Measurements from ENCODE around the gene EYS.
A peak's percentile ranks its signal among the peaks of the same experiment; 100 is the strongest.

The EYS gene

DNA sequence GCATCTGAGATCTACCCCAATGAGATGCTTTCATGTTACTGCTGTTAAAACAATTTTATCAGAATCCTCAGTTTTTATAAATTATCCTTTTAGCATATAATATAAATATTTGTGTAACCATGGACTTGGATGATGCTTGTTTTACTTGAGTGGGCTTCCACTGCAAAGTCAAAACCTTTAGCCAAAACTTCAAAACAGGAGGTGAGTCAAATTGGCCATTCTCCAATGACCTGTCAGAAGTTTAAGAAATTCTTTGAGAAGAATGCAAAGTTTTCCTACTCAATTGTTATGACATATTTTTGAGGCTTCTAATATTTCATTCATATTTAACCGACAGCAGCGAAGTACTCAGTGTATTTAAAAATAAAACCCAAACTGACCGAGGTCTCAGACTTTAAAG, 507.9 kb downstream of the EYS start:
- DNase-seq: no peak

DNA sequence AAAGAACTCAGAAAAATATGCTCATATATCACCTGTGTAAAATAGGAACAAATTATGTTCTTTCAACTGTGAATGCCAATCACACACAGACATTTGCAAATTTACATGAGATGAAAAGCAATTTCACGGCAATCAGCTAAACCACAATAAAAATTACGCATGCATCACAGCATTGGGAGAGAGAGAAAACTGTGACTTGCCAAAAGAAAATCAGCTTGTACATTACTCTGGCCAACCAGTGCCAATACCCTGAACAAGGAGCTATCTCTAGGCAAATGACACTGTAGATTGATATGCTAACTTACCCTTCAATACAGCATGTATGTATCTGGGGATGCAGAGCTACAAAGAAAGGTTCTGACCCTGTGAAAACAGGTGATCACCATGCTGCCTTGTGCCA, 515.6 kb downstream of the EYS start:
- peak; percentile 76 for DNase-seq

DNA sequence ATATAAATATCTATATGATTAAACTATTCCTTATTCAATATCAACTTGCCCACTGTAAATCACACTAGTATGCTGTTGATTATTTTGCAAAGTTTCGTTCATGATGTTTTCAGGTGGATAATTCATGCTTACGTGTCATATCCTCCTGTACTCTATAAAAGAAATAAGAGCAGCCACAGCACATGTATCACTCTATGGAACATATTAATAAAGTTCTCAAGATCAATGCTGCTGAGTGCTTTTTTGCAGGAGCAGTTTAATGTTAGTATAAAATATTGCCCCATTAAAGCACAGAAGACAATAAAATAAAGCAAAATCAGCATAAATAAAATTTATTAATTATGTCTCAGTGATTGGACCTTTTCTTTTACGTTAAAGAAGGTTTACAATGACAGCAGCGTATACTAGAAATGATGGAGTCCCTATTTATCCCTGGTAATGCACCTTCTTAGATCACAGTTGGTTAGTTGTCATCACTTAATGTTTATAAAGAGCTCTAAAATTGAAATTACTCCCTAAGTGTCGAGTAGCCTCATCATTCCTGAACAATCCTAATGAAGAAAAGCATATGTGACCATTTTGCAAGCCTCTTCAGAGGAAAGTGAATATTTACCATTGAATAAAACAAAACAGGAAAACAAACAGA, 517.7 kb downstream of the EYS start:
- no peak for DNase-seq

DNA sequence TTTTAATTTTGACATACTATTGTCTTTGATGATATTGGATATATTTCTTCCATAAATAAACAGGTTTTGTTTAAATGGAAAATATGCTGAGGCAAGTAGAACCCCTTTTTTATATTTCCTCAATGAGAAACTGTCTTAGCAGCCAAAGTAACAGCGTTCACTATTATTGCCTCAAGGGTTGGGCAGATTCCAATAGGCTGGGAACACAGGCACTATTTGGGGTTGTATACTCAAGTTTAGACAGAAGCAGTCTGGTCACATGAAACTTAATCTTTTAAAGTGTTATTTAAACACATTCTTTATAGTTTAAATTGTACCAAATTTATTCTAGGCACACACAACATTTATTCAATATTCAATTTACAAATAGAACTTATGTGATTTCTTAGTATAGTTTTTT, 520.2 kb downstream of the EYS start:
- DNase-seq: no peak

DNA sequence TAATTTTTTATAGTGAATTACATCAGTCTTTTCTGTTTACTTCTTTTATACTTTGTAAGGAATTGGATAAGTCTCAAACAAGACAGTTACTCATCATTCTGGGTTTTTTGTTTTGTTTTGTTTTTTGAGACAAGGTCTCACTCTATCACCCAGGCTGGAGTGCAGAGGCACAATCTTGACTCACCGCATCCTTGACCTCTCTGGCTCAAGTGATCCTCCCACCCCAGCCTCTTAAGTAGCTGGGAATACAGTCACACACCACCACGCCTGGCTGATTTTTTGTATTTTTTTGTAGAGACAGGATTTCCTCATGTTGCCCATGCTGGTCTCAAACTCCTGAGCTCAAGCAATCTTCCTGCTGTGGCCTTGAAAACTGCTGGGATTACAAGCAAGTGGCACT, 524.3 kb downstream of the EYS start:
- no peak for DNase-seq

DNA sequence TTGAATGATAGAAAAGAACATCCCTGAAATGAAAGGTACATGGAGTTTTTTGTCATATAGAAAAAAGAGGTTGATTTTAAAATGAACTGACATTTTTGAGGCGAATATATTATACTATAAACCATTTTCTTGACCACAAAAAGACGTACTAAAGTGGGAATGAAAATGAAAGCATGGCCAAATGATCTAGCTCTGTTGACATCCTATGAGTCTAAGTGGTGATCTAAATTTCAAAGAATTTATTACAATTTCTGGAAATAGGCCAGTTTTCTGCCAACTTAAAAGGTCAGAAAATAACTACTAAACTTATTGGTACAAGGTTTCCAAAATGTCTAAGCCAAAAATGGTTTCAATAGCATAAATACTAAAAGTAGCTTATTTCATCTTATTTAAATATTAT, 536.8 kb downstream of the EYS start:
- no peak for DNase-seq

DNA sequence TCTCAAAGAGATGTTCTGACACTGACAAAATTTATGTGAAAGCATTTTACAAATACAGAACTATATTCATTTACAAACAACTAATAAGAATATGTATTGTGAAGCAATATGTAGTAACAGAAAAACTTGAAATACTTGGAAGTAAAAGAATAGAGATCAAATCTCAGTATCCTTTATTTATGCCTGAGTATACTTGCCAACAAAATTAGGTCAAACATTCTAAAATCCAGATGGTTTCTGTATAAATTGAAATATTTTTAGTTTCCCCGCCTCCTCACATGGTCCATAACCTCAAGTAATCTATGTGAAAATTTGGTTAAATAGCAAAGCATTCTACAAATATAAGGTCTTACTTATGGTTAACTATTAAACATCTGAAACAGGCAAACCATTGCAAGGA, 545.4 kb downstream of the EYS start:
- no peak for DNase-seq

DNA sequence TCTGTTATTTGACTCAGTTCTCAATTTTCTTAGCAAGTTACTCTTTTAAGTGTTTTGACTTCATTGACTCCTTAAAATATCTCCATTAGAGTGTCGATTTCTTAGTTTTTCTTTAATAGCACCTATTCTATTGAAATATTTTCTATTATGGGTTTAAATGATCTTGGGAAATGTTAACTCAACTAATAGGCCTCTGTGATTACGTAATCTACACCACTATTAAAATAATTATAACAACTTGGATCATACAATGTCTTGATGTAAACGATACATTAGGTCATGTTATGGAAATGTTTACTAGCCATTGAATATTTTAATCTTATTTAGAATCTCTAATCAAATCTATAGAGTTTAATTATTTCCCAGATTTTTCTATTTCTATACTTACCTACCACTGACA, 550.0 kb downstream of the EYS start:
- DNase-seq: no peak

DNA sequence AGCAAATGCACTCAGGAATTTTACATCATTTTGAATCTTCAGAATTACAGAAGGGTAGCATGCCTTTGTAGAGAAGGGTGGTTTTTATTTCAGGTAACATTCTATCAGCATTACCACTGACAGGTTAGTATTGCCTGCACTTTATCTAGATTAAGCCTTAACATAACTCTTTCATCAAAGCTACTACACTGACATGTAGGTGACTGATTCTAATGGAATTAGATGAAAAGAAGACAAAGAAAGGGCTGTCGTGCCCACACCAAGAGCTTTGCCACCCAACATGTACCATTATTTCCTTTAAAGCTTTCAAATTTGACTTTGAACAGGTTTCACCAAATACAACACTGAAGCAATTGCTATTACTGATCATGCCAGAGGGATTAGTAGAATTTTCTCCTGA, 551.9 kb downstream of the EYS start:
- DNase-seq: no peak

DNA sequence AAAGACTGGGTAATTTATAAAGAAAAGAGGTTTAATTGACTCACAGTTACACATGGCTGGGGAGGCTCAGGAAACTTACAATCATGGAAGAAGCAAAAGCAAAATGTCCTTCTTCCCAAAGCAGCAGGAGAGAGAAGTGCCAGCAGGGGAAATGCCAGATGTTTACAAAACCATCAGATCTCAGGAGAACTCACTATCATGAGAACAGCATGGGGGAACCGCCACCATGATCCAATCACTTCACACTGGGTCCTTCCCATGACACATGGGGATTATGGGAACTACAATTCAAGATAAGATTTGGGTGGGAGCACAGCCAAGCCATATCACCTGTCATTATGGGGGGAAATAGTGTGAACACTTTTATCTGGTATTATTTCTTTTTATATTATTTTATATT, 557.2 kb downstream of the EYS start:
- DNase-seq: no peak

DNA sequence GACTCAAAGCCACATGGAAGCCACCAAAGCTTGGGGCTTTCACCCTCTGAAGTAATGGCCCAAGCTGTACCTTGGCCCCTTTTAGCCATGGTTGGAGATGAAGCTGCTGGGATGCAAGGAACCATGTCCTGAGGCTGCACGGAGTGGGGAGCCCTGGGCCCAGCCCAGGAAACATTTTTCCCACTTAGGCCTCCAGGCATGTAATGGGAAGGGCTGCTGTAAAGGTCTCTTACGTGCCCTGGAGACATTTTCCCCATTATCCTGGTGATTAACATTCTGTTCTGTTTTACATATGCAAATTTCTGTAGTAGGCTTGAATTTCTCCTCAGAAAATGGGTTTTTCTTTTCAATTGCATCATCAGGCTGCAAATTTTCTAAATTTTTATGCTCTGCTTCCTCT, 558.2 kb downstream of the EYS start:
- no peak for DNase-seq

DNA sequence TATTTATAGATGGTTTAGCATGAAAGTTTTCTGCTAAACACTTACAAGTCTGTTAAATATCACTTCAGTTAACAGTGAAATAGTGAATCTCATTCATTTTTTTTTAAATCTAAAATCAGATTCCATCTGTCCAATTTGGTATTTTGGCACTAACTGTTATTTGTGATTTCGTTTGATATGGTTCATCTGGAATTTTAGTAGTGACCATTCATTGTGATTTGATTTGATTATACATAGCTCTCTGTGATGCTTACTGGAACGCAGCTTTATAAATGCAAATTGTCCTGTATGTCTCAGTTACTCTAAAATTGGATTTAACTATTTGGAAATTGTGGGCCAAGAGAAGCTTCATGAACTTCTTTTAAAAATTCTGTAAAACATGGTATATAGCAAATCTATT, 571.5 kb downstream of the EYS start:
- no peak for DNase-seq

DNA sequence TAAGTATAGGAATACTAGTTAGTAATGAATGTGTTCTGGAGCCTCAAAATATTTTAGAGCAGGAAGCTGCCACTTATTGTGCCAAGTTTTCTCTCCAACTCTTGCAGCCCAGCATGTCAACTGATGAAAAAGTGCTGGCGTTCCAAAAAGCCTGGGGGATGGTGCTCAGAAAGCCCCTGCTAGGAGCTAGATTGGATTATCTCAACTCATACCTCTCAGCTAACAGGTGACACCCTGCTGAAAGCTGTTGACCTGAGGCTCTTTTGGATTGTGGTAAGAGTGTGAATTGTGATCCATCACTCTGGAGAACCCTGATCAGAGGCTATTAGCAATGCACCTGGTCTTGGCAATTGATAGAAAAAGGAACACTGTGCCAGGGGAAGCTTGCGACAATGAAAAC, 580.4 kb downstream of the EYS start:
- no peak for DNase-seq

DNA sequence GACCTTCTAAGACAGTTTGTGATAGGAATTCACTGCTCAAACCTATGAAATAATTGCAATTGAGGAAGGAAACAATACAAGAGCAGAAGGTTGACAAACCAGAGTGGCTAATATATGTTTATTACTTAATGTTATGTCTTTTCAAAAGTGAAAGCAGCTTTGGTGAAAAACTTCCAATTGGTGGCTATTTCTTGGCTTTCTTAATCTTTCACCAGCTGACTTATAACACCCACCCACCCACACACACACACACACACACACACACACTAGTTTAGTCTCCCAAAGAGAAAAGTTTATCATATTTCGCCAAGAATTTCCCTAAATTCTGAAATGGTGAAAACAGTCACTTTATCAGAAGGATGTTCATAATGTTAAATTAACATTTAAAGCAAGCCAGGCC, 583.5 kb downstream of the EYS start:
- no peak for DNase-seq

DNA sequence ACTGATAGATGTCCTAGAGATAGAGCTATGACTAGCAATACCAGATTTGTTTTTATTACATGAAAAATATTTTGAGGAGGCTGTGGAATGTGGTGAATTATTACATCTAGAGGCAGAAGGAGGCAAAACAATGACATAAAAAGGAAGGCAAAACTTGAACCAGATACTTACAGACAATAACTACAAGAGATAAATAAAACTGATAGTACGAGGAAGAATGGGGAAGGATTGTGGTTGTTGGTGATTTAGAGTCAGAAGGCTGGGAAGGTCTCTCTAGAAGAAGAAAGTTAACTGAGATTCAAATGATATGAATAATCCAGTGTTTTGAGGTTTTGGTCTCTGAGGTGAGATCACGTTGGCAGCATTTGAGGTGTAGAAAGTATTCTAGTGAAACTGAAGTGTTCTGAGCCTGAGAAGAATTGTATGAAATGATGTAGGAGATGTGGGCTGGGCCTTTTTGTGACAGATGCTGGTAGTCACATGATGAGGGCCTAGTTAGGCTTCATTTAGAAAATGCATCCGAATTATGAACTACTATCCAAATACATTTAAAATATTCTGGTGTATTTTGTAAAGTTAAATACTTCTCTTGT, 589.1 kb downstream of the EYS start:
- DNase-seq: no peak

DNA sequence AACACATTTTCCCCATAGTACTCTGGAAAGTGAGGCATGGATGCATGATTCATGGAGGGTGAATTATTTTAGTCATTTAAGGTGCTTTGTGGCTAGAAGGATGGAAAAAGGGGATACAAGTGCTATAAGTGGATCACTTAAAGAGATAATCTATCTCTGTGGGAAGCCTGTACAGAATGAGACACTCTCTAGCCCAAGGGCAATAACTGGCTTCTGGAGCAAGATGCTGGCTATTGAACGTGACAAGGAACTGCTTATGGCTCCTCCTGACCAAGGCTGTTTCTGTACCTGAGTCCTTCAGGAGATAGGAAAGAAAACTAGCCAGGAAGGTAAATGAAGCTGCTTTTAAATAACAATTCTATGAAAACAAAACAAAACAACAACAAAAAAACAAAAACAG, 590.7 kb downstream of the EYS start:
- no peak for DNase-seq

DNA sequence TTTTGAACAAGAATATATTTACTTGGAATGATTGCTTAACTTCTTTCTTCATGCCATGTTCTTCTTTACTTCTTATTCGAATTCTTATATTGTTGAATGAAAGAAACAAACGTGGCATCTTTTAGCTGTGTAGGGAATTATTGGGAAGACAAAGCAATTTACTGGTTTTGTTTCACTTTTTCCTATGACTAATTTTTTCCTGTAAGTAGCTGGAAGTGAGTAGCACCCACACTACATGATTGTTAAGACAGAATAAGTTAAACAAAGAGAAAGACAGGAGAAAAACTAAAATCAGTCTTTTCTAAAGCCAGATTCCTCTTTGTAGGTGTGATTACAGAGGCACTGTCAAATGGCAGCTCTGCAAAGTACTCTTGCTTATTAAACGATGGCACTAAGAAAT, 593.4 kb downstream of the EYS start:
- no peak for DNase-seq

DNA sequence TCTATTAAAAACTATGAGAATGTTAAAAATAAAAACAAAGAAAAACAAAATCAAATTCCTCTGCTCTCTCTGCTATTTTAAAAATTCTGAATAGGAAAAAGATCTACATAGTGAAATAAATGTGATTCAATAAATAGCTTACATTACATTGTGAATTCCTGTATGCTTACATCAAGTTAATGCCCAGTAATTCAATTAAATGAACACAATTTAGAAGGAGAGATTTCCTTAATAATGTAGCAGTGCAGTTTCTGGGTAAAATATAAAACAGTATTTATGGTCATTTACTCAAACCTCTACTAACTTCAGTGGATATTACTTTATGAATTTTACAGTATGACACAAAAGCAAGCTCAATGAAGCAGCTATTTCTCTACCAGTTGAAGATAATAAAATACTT, 594.6 kb downstream of the EYS start:
- DNase-seq: no peak

DNA sequence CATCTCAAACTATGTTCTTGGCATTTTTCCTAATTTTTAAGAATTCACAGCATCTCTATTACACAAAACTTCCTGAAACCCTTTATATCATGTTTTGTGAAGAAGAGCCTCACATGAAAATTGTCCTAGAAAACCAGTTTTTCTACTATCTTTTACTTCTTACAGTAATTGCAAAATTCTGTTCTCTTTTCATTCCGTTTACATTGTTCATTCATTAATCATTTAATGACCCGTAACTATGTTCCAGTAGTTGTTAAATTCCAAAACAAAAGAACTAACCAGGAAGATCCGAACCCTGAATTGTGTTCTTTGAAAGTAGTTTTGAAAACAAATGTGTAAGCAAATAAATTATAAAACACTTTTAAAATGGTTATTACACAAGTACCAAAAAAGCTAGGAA, 597.0 kb downstream of the EYS start:
- no peak for DNase-seq

DNA sequence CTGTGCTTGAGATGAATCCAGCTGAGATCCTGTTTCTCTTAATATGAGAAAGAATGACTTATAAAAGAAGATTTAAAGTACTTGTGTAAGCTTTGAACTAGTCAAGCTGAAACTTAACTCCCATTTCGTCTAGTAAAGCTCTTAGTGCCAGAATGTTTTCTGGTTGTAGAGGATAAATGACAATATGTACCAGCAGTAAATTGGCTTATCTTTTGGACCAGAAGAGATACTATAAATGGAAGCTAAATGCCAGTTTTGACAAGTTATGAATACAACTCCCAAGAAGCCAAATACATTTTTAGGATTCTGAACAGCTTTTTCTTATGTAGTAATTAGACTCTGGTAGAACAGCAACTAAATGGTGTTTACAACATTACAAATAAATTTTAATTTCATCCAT, 608.7 kb downstream of the EYS start:
- DNase-seq: no peak

DNA sequence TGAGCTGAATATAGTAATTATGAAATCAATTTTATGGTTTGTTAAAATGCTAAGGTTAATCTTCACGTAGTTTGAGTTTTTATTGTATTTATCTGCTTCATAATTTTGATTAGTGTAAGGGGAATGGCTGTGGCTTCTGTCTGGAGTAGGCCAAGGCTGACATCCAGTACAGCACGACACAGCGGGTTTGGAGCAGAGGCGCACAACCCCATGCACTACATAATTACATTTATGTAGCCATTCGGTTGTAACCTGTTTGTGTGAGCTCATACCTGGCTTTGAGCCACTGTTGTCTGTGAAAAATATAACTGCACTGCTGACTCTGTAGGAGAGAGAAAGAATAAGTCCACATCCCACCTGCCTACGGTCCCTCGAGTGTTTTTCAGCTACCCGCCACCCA, 615.5 kb downstream of the EYS start:
- no peak for DNase-seq

DNA sequence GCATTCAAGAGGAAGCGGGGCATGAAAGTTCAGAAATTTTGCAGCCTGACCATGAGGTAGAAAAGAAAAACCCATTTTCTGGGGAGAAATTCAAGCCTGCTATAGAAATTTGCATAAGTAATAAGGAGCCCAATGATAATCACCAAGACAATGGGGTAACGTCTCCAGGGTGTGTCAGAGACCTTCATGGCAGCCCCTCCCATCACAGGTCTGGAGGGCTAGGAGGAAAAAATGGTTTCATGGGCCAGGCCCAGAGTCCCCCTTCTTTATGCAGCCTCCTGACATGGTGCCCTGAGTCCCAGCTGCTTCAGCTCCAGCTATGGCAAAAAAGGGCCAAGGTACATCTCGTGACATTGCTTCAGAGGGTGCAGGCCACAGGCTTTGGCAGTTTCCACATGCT, 618.5 kb downstream of the EYS start:
- DNase-seq: no peak

DNA sequence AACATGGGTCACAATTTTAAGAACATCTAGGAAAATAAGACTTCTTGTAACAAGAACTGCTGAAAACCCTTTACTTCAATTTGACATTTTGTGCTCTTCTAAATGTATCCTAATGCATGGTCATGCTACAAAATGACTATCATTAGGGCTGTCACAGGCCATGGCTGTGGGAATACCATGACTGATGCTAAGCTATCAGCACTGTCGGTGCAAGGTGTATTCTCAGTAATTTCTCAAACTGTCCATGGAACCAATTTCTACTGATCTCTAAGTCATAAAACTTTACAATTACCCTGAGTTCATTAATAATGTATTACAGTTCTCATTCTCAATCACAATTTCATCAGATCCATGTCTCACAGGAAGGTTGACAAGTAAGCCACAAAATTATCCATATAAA, 625.3 kb downstream of the EYS start:
- DNase-seq: no peak

DNA sequence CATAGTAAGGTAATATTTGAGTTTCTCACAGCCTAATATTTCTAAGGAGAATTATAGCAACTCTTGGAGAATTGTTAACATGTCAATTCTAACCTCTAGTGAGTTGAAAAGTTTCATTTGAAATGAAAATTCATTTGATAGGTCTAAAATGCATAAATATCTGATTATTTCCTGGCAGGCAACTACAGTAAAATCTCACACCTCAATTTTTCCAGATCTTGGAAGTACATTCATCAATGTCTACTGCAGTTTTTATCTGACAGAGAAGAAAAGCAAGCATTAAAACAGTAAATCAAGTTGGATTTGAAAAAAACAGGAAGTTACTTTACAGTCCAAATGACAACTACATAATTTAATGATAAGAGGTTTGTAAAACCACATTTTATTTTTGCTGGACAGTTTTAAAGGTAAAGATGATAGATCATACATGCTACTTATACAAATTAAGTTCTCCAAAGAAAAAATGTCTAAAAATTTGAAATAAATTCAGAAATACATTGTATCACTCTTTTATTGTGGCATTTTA, 631.3 kb downstream of the EYS start:
- DNase-seq: no peak

DNA sequence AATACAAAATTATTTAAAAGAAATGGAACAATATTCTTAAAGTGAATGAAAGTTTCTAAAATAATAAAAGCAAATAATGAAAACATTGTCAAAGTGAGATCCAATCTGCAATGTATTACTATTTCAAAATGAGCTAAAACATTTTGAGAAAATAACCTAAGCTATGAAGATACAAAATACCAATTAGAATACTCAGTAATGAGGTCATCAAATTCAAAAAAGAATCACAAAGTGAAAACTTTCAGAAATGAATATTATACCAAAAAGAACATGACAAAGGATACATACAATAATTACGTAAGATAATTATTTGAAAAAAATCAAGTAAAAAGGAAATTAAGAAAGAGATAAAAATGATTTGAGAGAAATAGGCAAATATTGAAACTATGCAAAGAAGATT, 634.5 kb downstream of the EYS start:
- no peak for DNase-seq
